PC-9 (cell line): ENCODE measurements around the gene SPHKAP. TPM values are rescaled to one million over a fixed set of nuclear protein-coding genes. Genes with fewer than 3 reads are reported as not detected.

Experiments used
- BruUV-seq: library from RNA; stranded (reverse); fragments of 400-500 nt; replicated peaks from 2 replicates; lab custom pipeline; 2021; lab: Mats Ljungman, UMichigan
- CTCF ChIA-PET: fragments of 300-600 bp; sonication (Branson Sonifier 250); formaldehyde crosslinking; loops from one replicate; lab custom pipeline; 2022; ENCODE audit warnings: antibody characterized with exemption; lab: Charles Lee
- POLR2A ChIA-PET: fragments of 300-600 bp; sonication (Branson Sonifier 250); formaldehyde crosslinking; loops from one replicate; lab custom pipeline; 2022; ENCODE audit warnings: antibody characterized with exemption; ENCODE audit not compliant: unreplicated experiment; lab: Charles Lee
- DNase-seq, 2 experiments: peaks; one replicate each; pipeline versions ENCODE4 v3.0.0 to v3.0.0-alpha.2; 2015 to 2022; ENCODE audit warnings: mixed read lengths in 1 of 2
- H2AFZ ChIP-seq: fragments of 200-600 bp; sonication (generic); 2 replicates; pipeline ENCODE4 v1.8.1; 2017; ENCODE audit warnings: antibody characterized with exemption
- H3F3A ChIP-seq: fragments of 200-600 bp; sonication (generic); 2 replicates; pipeline ENCODE4 v1.8.1; 2017; ENCODE audit warnings: antibody characterized with exemption, mild to moderate bottlenecking, low read depth; ENCODE audit not compliant: insufficient read depth
- H3K27ac ChIP-seq: fragments of 200-600 bp; sonication (generic); 2 replicates; pipeline ENCODE4 v1.6.1; 2016; ENCODE audit warnings: mixed run types
- H3K27me3 ChIP-seq: fragments of 200-600 bp; sonication (generic); 2 replicates; pipeline ENCODE4 v1.6.1; 2016; ENCODE audit warnings: low read depth, mixed run types; ENCODE audit not compliant: insufficient read depth
- H3K36me3 ChIP-seq: fragments of 200-600 bp; sonication (generic); 2 replicates; pipeline ENCODE4 v1.6.1; 2016; ENCODE audit warnings: low read depth, mixed run types
- H3K4me1 ChIP-seq: fragments of 200-600 bp; sonication (generic); replicated peaks from 2 replicates; pipeline ENCODE4 v1.6.1; 2016; ENCODE audit warnings: mixed run types; ENCODE audit not compliant: insufficient read depth
- H3K4me2 ChIP-seq: fragments of 200-600 bp; sonication (generic); 2 replicates; pipeline ENCODE4 v1.6.1; 2017; ENCODE audit warnings: mixed run types
- H3K4me3 ChIP-seq: fragments of 200-600 bp; sonication (generic); 2 replicates; pipeline ENCODE4 v1.6.1; 2016; ENCODE audit warnings: mixed run types
- H3K79me2 ChIP-seq: fragments of 200-600 bp; sonication (generic); 2 replicates; pipeline ENCODE4 v1.6.1; 2017; ENCODE audit warnings: low read depth, mixed run types
- H3K9me2 ChIP-seq: fragments of 200-600 bp; sonication (generic); 2 replicates; pipeline ENCODE4 v1.8.1; 2017; ENCODE audit warnings: mild to moderate bottlenecking; ENCODE audit not compliant: insufficient read depth
- H3K9me3 ChIP-seq: fragments of 200-600 bp; sonication (generic); 2 replicates; pipeline ENCODE4 v1.8.1; 2016; ENCODE audit warnings: low read depth; ENCODE audit not compliant: insufficient read depth
- H4K20me1 ChIP-seq: fragments of 200-600 bp; sonication (generic); 2 replicates; pipeline ENCODE4 v1.8.1; 2017; ENCODE audit not compliant: insufficient read depth
- EZH2 ChIP-seq: fragments of 200-600 bp; sonication (generic); IDR thresholded peaks from 2 replicates; pipeline ENCODE4 v1.8.0; 2017; ENCODE audit warnings: antibody characterized with exemption, low read depth
- intact Hi-C: fragments of 100-400 bp; cut with micrococcal nuclease; formaldehyde crosslinking; loops from one replicate; pipeline ENCODE4 v1.10.0; 2022; ENCODE audit not compliant: unreplicated experiment
- total RNA-seq: library from RNA; stranded (reverse); gene quantifications from 2 replicates; pipeline ENCODE4 v1.2.3, GENCODE V29; 2021
- TF ChIP-seq, protein P1 (sequence below): fragments of 200-600 bp; sonication (generic); conservative IDR thresholded peaks from 2 replicates; pipeline ENCODE4 v1.6.1; 2017; ENCODE audit warnings: mixed run types, antibody characterized with exemption, mild to moderate bottlenecking, moderate library complexity

The SPHKAP gene
- total RNA-seq, 1 experiment from 2014 or later, result not detected

DNA sequence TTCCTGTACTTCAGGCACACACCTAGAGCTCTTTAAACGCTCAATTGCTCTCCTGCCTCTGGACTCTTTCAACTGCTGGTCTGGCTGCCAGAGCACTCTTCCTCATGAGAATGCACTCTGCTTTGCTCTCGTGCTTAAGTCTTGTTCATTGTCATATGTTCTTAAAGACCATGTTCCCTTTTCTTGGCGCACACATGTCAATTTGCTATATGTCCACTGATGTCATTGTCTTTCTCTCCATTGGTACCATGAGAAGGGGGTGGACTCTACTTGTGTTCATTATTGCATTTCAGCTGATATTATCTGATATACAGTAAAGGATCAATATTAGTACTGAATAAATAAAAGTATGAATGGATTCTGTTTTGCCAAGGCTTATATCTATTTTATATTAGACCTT, 16.8 kb downstream of the SPHKAP start:
- no TSS peak for BruUV-seq
- intact Hi-C loops, result no loop called here

DNA sequence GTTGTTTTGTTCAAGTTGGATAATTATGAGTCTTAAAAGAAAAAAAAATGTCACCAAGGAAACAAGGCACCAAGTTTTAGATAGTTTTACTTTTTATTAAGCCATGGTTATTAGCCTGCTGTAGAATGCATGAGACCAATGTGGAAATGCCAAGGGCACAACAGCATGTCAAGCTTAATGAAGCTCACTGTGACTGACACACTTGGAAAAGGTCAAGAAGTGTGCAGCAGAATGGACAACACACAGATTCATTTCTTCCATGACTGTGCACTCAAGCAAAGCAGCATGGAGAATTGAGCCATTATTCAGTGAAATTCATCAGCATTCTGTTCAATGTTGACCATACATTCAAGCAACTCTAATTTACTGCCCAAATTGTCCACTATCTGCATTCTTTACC, 23.6 kb downstream of the SPHKAP start:
- TF ChIP-seq, protein P1, sequence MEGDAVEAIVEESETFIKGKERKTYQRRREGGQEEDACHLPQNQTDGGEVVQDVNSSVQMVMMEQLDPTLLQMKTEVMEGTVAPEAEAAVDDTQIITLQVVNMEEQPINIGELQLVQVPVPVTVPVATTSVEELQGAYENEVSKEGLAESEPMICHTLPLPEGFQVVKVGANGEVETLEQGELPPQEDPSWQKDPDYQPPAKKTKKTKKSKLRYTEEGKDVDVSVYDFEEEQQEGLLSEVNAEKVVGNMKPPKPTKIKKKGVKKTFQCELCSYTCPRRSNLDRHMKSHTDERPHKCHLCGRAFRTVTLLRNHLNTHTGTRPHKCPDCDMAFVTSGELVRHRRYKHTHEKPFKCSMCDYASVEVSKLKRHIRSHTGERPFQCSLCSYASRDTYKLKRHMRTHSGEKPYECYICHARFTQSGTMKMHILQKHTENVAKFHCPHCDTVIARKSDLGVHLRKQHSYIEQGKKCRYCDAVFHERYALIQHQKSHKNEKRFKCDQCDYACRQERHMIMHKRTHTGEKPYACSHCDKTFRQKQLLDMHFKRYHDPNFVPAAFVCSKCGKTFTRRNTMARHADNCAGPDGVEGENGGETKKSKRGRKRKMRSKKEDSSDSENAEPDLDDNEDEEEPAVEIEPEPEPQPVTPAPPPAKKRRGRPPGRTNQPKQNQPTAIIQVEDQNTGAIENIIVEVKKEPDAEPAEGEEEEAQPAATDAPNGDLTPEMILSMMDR, result no peak
- no peak for TF ChIP-seq EZH2
- Histone ChIP-seq H3K9me3 (no peaks in the 10 kb centered on the region), H4K20me1 (no peaks in the 10 kb centered on the region; the same call in 1 of the 2 replicates), H3K9me2 (0 out of 2 replicates have a peak, but pooled peaks cover 3% of the 10 kb centered on the region), H3K4me3 (no peak overlapping the region), H3K36me3 (no peaks in the 10 kb centered on the region), H2AFZ (no peak overlapping the region), H3K4me2 (no peak overlapping the region), H3K27me3 (no peaks in the 10 kb centered on the region), H3K27ac (no peak overlapping the region), H3K79me2 (no peaks in the 10 kb centered on the region), H3K4me1 (no peaks in the 10 kb centered on the region), H3F3A (no peaks in the 10 kb centered on the region)
- DNase-seq, result no peak
- intact Hi-C loops, result no loop called here
- BruUV-seq, result no TSS peak
- CTCF ChIA-PET, result interaction anchor here (0.7 kb wide), 1 partner anchor 9 kb away, joined by 3 read pairs; no protein-coding TSS in a partner anchor
- POLR2A ChIA-PET, result no interaction called here

More for the DNA sequence above, 16.8 kb downstream of the SPHKAP start:
- Histone ChIP-seq H3K27me3 (no peaks in the 10 kb centered on the region), H3K4me2 (no peak overlapping the region), H3K36me3 (no peaks in the 10 kb centered on the region), H3K4me3 (no peak overlapping the region), H3F3A (no peaks in the 10 kb centered on the region), H3K27ac (no peak overlapping the region), H2AFZ (no peak overlapping the region), H3K4me1 (no peaks in the 10 kb centered on the region), H3K9me3 (no peaks in the 10 kb centered on the region), H3K9me2 (no peaks in the 10 kb centered on the region), H3K79me2 (no peaks in the 10 kb centered on the region), H4K20me1 (no peaks in the 10 kb centered on the region)
- TF ChIP-seq, protein P1, result no peak
- no peak for TF ChIP-seq EZH2
- CTCF ChIA-PET, result no interaction called here
- POLR2A ChIA-PET, result no interaction called here
- no peak for DNase-seq

DNA sequence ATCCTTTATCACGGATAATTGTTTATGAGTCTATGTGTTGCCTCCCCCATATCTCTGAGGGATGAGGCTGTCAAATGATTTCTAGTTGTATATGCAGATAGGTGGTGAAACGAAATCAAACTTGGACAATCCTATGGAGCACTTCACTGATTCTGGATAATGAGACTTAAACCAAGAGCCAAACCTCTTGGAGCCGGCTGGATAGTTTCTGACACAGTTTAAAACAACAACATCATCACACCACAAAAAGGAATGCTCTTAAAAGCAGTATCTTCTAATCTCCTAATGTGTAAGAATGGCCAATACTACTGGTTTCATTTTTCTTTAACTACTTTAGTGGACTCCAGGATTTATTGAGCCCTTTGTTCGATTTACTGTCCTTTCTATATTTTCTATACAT, 36.5 kb downstream of the SPHKAP start:
- TF ChIP-seq, protein P1, result no peak
- no peak for TF ChIP-seq EZH2
- Histone ChIP-seq H3K79me2 (no peaks in the 10 kb centered on the region), H3F3A (no peaks in the 10 kb centered on the region), H4K20me1 (no peaks in the 10 kb centered on the region), H3K27me3 (no peaks in the 10 kb centered on the region), H3K4me3 (no peak overlapping the region), H3K4me2 (no peak overlapping the region), H3K9me3 (peaks cover 3% of the 10 kb centered on the region; the same call in 1 of the 2 replicates), H2AFZ (no peak overlapping the region), H3K27ac (no peak overlapping the region), H3K9me2 (no peaks in the 10 kb centered on the region), H3K4me1 (no peaks in the 10 kb centered on the region), H3K36me3 (no peaks in the 10 kb centered on the region)
- BruUV-seq, result no TSS peak
- CTCF ChIA-PET, result no interaction called here
- POLR2A ChIA-PET, result no interaction called here
- DNase-seq, result no peak
- intact Hi-C loops, result no loop called here
